Endometrial microvascular endothelial cells (primary cell): ENCODE measurements around the gene PPP2R2C. TPM values are rescaled to one million over a fixed set of nuclear protein-coding genes. Genes with fewer than 3 reads are reported as not detected.

ENCODE experiments used
- in situ Hi-C: cut with HindIII; loops from 2 replicates; pipeline ENCODE4 v1.10.0; 2017; ENCODE audit warnings: low sequenced_read_pairs, low pct_unique_long_range_greater_than_20kb; ENCODE audit errors: inconsistent ontology term
- total RNA-seq: library from RNA; depleted of rRNA; stranded (reverse); fragments of >200 nt; gene quantifications from one replicate; pipeline ENCODE4 v1.2.3, GENCODE V29; 2015; ENCODE audit errors: inconsistent ontology term

Gene PPP2R2C
- total RNA-seq, 1 donor from 2014 or later = not detected

- in situ Hi-C loops = no loop called here
These were observed 19.3 kb downstream of the PPP2R2C start for GRCh38 chr4:6452897-6453687.

DNA sequence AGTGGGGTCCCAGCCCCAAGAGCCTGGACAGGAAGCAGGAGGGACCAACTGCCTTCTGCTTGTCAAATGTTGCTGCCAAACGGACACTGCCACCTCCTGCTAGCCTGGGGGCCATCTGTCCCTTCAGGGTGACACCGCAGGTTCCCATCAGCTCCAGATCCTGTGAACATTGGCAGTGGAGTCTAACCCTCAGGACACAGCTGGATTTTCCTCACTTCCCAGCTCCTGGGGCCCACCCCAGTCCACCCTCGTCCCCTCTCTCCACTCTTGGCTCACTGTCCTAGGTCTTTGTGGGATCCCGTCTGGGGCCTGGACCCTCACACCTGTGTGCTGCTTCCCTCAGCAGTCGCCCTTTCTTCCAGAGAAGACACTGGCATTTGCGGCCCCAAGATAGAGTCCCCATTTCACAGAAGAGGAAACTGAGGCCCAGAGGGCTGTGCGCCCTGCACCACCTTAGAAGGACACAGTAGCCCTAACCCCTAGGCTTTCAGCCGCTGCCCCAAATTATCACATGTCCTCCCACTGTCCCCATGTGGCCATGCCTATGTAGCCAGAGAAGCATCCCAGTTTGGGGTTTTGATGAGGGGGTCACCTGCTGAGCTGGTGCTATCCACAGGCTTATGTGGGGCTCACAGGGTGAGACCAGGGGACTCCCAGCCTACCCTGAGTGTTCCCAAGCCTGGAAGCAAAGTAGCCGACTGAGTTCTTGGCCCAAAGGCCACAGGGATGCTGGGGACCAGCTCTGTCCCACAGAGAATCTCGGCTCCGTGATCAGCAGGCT is 20.1 kb downstream of the PPP2R2C start:
- in situ Hi-C loops = no loop called here

DNA sequence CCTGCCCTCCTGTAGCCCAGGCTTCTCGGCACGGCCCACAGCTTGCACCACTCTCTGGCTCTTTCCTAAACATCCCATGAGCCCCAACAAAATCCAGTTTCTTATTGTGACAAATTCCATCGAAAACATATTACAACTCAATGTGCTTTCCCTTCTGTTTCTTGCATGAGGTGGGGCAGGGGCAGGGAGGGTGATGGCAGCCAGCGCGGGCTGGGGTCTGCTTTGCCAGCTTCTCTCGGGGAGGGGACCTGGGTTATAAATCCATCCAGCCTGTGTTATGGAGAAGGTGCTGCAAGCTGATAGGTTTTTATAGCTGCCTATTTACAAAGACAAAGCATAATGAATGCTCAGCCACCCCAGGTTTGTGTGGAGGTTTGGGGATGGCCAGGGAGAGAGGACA is 21.1 kb downstream of the PPP2R2C start:
- in situ Hi-C loops = no loop called here

DNA sequence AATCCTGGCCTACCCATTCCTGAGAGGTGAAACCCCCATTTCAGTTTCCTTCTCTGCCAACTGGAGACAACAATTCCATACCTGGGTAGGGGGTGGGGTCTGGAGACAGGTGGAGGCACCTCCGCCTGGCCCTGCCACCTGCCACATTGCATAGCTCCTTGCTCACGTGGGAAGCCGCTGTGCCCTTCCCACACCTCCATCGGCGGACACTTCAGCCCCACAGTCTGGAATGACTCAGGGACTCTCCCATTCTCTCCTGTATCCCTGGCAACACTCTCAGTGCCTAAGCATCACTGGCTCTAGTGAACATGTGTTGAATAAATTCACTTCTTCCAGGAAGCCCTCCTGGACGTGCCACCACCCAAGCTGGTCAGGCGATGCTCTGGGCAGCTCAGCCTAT is 21.7 kb downstream of the PPP2R2C start:
- in situ Hi-C loops = no loop called here

- in situ Hi-C loops = no loop called here
These were observed 22.6 kb downstream of the PPP2R2C start for GRCh38 chr4:6449746-6450369.

DNA sequence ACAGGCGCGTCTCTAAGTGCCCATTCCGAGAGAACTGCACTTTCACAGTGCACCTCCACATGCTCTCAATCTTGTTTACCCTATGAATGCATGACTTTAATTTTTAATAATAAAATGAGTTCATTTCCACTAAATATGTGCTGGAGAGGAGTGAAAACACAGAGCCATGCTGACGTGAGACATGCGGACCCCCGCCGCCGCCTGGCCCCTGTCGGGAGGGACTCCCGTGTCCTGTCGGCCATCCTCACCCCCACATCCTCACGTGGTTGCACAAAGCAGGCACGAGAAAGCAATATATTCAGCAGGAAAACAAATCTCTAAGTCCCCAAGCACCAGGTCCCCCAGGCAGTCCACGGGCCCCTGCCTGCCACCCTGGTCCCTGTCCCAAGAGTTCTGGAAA is 23.1 kb downstream of the PPP2R2C start:
- in situ Hi-C loops = no loop called here

- in situ Hi-C loops = no loop called here
These were observed 23.8 kb downstream of the PPP2R2C start for GRCh38 chr4:6448476-6449170.

GRCh38 chr4:6447672-6448171 is 24.7 kb downstream of the PPP2R2C start:
- in situ Hi-C loops = no loop called here

DNA sequence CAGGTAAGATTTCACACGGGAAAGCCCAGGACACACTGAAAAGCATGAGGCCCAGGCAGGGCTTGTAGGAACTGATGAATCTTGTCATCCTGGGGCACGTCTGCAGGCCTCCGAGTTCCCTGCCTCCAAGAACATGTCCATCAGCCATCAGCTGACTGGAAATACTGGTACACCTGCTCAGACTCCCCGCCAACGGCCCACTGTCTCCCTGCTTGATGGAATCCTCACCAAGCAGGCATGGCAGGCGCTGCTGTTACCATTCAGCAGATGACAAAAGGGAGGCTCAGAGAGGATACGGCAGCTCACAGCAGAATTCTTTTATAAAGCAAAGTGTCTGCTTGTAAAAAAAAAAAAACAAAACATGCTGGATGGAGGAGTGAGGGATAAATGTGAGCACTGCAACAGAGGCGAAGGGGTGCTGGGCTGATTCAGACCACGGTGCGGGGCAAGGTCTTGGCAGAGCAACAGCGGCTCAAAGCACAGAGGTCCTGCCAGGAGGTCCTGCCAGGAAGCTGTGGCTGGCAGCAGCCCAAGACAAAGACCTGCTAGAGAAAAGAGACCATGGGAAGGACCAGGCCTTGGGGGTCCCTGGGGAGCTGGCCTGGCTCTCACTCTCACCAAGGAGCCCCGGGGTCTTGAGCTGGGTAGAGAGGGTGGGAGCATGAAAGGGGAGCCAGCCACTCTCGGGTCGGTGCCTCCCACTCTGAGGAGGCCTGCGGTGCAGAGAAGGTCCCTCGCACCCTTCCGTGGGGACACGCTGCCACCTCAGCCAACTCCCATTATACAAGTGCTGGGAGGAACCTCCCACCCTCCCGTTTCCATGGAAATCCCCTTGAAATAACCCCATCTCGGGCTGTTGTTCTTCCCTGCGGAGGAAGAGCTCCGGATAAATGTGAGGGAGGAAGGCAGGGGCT is 25.6 kb downstream of the PPP2R2C start:
- in situ Hi-C loops = no loop called here

DNA sequence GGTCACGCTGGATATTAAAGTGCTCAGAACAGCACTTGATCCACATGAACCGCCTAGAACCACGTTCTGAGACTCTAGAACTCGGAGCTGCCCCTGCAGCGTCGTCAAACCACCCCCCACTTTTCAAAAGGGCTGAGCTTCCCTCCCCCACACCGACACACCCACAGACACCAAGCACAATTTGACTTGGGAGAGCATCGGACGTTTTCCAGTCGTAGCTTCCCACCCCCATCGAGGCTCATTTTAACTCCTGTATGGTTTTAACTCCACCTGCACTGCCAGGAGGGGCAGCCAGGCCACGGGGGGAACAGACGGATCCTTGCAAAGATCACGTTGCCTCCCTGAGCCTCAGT is 26.3 kb downstream of the PPP2R2C start:
- in situ Hi-C loops = no loop called here

DNA sequence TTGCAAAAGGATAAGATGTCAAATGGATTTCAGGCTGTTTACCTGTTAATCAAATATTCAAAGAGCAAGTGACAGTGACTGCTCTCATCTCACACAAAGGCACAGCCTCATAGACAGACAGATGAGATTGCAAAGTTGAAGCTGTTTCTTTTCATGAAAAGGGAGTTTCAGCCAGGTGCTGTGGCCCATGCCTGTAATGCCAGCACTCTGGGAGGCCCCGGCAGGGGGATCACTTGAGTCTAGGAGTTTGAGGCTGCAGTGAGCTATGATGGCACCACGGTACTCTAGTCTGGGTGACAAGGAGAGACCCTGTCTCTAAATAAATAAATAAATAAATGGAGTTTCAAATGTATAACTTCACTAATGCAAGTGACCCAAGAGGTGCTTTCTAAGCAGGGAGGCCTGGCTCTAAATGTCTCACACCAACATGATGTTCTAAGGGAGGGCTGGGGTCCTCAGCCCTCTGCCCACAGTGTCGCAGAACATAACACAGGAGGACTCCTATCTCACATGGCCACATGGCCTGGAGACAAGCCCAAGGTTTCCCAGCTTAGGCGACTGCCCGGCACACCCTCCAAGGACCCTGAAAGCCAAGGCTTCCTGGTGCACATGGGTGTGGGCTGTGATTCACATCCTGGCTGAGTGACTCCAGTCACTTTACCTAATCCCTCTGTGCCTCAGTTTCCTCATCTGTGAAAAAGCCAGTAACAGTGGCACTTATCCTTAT is 26.8 kb downstream of the PPP2R2C start:
- in situ Hi-C loops = no loop called here

DNA sequence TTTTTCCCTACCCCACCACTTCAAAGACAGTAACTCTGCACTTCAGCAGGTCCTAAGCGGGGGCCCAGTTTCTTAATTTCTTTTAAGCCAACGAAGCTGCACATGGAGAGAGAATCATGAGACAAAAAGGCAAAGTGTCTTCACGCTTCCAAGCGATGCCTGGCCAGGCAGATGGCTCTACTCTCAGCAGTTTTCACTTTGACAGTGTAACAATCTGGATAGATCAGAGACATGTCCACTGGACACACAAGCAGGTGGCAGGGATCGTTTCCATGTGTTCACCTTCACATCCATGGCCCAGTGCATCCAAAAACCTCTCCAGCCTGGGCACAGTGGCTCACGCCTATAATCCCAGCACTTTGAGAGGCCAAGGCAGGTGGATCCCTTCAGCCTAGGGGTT is 27.8 kb downstream of the PPP2R2C start:
- in situ Hi-C loops = no loop called here

DNA sequence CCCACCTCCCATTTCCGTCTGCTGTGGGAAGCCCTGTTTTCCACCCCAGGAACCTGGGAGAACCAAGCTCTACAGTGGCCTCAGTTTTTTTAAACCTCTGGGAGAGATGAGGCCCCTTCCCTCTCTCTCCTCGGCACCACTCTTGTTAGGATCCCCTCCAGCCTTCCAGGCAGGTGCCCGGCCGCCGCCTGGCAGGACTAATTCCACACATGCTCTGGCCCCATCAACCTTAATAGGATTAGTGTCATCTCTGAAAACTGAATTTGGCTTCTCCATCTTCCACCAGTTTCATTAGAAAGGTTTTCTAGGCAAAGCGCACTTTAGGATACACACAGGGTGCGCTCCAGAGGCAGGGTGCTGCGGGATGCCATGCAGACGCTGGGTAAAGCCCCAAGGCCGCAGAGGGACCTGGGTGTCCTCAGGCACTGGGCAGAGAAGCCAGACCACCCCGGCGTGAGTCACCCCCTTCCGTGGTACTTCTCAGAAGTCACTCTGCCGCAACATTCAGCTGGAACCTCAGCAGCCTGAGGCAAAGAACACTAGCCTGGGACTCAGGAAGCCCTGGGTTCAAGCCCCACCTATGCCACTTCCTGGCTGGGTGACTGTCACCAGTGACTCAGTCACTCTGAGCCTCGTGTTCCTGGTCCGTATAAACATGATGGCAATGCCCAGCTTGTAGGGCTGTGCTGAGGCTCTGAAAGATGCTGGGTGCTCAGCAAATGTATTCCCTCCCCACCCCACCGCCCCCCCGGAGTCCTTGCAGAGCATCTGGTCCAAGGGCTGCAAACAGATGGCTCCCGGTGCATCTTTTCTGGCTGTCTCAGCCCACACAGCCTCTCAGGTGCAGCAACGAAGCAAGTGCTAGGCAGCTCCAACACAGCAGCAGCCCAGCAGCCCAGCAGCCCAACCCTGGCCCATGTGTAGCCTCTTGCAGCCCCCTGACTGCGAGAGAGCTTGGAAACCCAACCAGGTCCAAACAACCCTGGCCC is 29.1 kb downstream of the PPP2R2C start:
- in situ Hi-C loops = no loop called here

- in situ Hi-C loops = no loop called here
These were observed 29.9 kb downstream of the PPP2R2C start for GRCh38 chr4:6442555-6442954.

GRCh38 chr4:6441758-6442157 is 30.7 kb downstream of the PPP2R2C start:
- in situ Hi-C loops = no loop called here

- in situ Hi-C loops = no loop called here
These were observed 31.2 kb downstream of the PPP2R2C start for GRCh38 chr4:6441202-6441582.
